Lung (tissue), 12 donors: Measurements from ENCODE around the gene LRRC57. TPM values are rescaled to one million over a fixed set of nuclear protein-coding genes. Genes with fewer than 3 reads are reported as not detected.

ENCODE experiments used
- ATAC-seq: fragments of 200-7000 bp; cut with Tn5 transposase; one replicate; pipeline ENCODE4 v1.9.1; 2020; ENCODE audit warnings: moderate number of reproducible peaks; ENCODE audit not compliant: insufficient read depth, low FRiP score
- DNase-seq, 3 donors: peaks; one replicate each; pipeline ENCODE4 v3.0.0-alpha.2; 2013 to 2017
- H3K27ac ChIP-seq, 2 donors: one replicate each; pipeline ENCODE4 v1.5.1; 2013; ENCODE audit warnings: mild to moderate bottlenecking in 2 of 2, moderate library complexity in 2 of 2, control low read depth in 1 of 2, inconsistent platforms in 1 of 2, low read depth in 1 of 2, low read length in 1 of 2
- H3K27me3 ChIP-seq, 3 donors: one replicate each; pipeline ENCODE4 v1.5.1; 2013; ENCODE audit warnings: low read length in 2 of 3; ENCODE audit not compliant: control insufficient read depth in 3 of 3, insufficient read depth in 3 of 3
- H3K36me3 ChIP-seq, 4 donors: one replicate each; pipeline ENCODE4 v1.5.1; 2013; ENCODE audit warnings: low read length in 4 of 4, mild to moderate bottlenecking in 1 of 4, moderate library complexity in 1 of 4; ENCODE audit not compliant: control insufficient read depth in 4 of 4, insufficient read depth in 4 of 4
- H3K4me1 ChIP-seq, 5 donors: one replicate each; pipeline ENCODE4 v1.5.1; 2013; ENCODE audit warnings: low read length in 5 of 5, mild to moderate bottlenecking in 2 of 5, moderate library complexity in 1 of 5; ENCODE audit not compliant: control insufficient read depth in 5 of 5, insufficient read depth in 5 of 5
- H3K4me3 ChIP-seq: one replicate; pipeline ENCODE4 v1.5.1; 2013; ENCODE audit warnings: mild to moderate bottlenecking, control low read depth, moderate library complexity
- H3K9ac ChIP-seq, 2 donors: one replicate each; pipeline ENCODE4 v1.5.1; 2013; ENCODE audit warnings: low read length in 2 of 2, control low read depth in 1 of 2; ENCODE audit not compliant: insufficient read depth in 1 of 2
- H3K9me3 ChIP-seq, 4 donors: one replicate each; pipeline ENCODE4 v1.5.1; 2013; ENCODE audit warnings: low read length in 3 of 4, mild to moderate bottlenecking in 1 of 4, moderate library complexity in 1 of 4; ENCODE audit not compliant: control insufficient read depth in 4 of 4, insufficient read depth in 3 of 4
- WGBS, 2 donors: extraction: QIAGEN DNeasy Blood & Tissue Kit; methylation state at CpG; one replicate each; pipeline ENCODE4 v1.1.7; 2013; 5-methylcytosine and 5-hydroxymethylcytosine counted together
- polyA plus RNA-seq, 2 donors: library from polyadenylated mRNA; stranded (reverse); fragments of 200-250 nt; gene quantifications; one replicate each; pipeline ENCODE4 v1.2.1, GENCODE V29; 2013
- total RNA-seq, 2 donors: library from RNA; depleted of rRNA in 1 of 2; stranded (reverse); fragments of >200 nt in 1 of 2; gene quantifications; one replicate each; pipeline ENCODE4 v1.2.1, GENCODE V29; 2014 to 2021
- TF ChIP-seq, protein P1 (sequence below): IDR thresholded peaks from 2 replicates; pipeline ENCODE4 v1.5.1; 2012; ENCODE audit warnings: mild to moderate bottlenecking; ENCODE audit errors: control extremely low read depth, extremely low read depth
- donor health status: control.
- donor health status: control.
- donor health status: Bipolar disorder and iron deficiency.
- donor health status: healthy.
- donor health status: DM: yes; HTN: yes; CAD: no.

Gene LRRC57
- total and polyA plus RNA-seq, 4 donors = 6.9 to 31.9 (median 19.1) TPM

DNA sequence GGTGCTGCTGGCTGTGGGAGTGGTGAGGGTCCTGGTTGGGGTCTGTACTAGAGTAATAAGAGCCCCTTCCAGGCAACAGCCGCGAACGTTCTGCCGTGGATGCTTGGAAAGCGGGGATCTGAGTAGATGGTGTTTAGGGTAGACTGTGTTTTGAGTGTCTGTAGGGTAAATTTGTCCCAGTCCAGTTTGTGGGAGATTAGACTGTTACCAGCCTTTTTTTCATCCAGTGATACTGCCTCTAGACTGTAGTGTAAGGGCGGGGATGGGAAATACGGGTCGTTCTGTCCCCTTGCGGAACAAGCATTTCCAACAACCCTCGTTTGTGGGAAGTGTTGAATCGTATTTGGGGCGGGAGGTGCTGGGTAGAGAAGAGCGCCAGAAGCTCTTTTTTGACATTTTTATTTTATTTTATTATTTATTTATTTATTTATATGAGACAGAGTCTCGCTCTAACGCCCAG lies 469 bp upstream of the LRRC57 start:
- Histone ChIP-seq H3K9me3 (no peaks in the 10 kb centered on the region), H3K36me3 (peaks cover 5 to 13% (median 8%) of the 10 kb centered on the region in 4 donors), H3K27me3 (no peaks in the 10 kb centered on the region), H3K27ac (peak overlapping the region; percentile 89 to 92), H3K9ac (peak overlapping the region; percentile 93 to 97), H3K4me1 (peaks cover 4 to 15% (median 5%) of the 10 kb centered on the region in 5 donors), H3K4me3 (peak overlapping the region; percentile 63)
- DNase-seq (peak in 2 of 3 donors; percentile 67 to 78), ATAC-seq (peak; percentile 50)
- 0 to 1% methylated on average over 15 of the region's 15 CpGs for WGBS, 2 donors
- TF ChIP-seq, protein P1, sequence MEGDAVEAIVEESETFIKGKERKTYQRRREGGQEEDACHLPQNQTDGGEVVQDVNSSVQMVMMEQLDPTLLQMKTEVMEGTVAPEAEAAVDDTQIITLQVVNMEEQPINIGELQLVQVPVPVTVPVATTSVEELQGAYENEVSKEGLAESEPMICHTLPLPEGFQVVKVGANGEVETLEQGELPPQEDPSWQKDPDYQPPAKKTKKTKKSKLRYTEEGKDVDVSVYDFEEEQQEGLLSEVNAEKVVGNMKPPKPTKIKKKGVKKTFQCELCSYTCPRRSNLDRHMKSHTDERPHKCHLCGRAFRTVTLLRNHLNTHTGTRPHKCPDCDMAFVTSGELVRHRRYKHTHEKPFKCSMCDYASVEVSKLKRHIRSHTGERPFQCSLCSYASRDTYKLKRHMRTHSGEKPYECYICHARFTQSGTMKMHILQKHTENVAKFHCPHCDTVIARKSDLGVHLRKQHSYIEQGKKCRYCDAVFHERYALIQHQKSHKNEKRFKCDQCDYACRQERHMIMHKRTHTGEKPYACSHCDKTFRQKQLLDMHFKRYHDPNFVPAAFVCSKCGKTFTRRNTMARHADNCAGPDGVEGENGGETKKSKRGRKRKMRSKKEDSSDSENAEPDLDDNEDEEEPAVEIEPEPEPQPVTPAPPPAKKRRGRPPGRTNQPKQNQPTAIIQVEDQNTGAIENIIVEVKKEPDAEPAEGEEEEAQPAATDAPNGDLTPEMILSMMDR = no peak

DNA sequence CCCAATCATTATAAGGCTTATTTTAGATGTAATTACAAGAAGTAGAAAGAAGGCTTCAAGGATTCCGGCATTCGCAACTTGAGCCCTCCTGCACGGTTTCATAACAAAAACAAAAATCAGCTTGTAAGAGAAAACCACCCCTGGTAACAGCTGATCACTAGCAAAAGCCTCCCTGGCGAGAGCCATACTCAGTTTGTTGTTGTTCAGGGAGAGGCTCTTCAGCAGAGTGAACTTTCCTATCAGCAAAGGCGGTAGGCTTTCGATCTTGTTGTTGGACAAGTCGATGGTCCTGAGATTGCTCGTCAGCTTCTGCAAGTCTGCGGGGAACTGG lies 710 bp downstream of the LRRC57 start:
- Histone ChIP-seq H3K9ac (peak overlapping the region; percentile 93 to 97), H3K4me1 (peaks cover 4 to 15% (median 5%) of the 10 kb centered on the region in 5 donors), H3K36me3 (peaks cover 7 to 14% (median 13%) of the 10 kb centered on the region in 4 donors), H3K4me3 (peak overlapping the region; percentile 63), H3K27me3 (no peaks in the 10 kb centered on the region), H3K9me3 (no peaks in the 10 kb centered on the region), H3K27ac (peak overlapping the region; percentile 89 to 92)
- TF ChIP-seq, protein P1 = no peak
- peak; percentile 6 for ATAC-seq
- peak in 1 of 3 donors; percentile 54 for DNase-seq
- 5 to 6% methylated on average over 9 of the region's 9 CpGs for WGBS, 2 donors

DNA sequence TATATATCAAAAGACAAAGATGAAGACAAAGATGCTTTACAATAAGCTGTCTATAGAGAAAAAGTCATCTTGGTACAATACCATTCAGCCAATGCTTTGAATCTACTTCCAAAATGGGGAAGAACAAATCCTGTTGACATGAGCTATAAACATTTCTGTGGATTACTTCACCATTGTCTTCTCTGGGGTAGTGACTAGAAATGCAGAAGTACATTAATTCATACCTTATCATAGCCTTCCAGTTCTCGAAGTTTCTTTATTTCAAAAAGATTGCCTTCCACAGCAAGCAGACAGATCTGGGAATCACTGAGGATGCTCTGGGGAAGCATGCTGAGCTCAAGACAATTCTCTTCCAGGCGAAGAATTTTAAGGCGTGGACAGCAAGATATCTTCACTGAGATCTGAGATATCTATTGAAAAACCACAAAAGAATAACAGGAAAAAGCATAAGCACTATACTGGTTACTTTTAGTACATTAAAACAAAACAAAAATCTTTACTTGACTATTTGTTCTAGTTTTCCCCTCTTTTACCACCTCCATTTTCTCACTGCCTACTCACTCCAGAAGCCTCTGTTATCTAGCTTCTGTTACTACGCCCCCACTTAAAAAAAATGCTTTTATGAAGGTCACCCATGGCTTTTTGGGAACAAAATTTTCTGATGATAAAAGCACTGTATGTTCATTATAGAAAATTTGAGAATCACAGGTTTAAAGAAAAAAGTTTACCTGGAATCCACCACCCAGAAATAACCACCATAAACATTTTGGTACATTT lies 3.6 kb downstream of the LRRC57 start:
- no peak overlapping the region for H3K4me3 ChIP-seq
- WGBS, 2 donors = 62 to 77% methylated on average over 4 of the region's 4 CpGs
- ATAC-seq (no peak), DNase-seq (no peak)
- no peak overlapping the region for H3K27ac ChIP-seq
- H3K4me1 ChIP-seq = peaks cover 4 to 14% (median 5%) of the 10 kb centered on the region in 5 donors
- H3K27me3 ChIP-seq = no peaks in the 10 kb centered on the region
- no peaks in the 10 kb centered on the region for H3K9me3 ChIP-seq
- H3K9ac ChIP-seq = no peak overlapping the region
- TF ChIP-seq, protein P1 = no peak
- peaks cover 9 to 18% (median 15%) of the 10 kb centered on the region in 4 donors for H3K36me3 ChIP-seq
